Activated CD4-positive, alpha-beta T cell treated with anti-CD3 and anti-CD28 coated beads, Interleukin-2, amount 10 ng/mL, durations not matched to agents 7 days and 5 days (primary cell): ENCODE results near the gene ATF4. TPM values are rescaled to one million over a fixed set of nuclear protein-coding genes. Genes with fewer than 3 reads are reported as not detected.
"Not testable (repeated sequence)": the region's sequence is repeated elsewhere in the genome, so short reads cannot be mapped to it uniquely, and the experiment has no call there.

ENCODE experiments used
- CTCF ChIA-PET: fragments of 350-600 bp; sonication (Branson Sonifier 250); formaldehyde crosslinking; loops from one replicate; lab custom pipeline; 2021; ENCODE audit warnings: antibody characterized with exemption; lab: Charles Lee
- POLR2A ChIA-PET: fragments of 350-600 bp; sonication (Branson Sonifier 250); formaldehyde crosslinking; loops from one replicate; lab custom pipeline; 2021; ENCODE audit warnings: antibody characterized with exemption; lab: Charles Lee
- DNase-seq: peaks from one replicate; pipeline ENCODE4 v3.0.0-alpha.2; 2020
- H3K27ac Mint-ChIP-seq: one replicate; pipeline ENCODE4 v1.8.0; 2021; ENCODE audit warnings: mild to moderate bottlenecking, moderate library complexity, mixed read lengths
- H3K27me3 Mint-ChIP-seq: one replicate; pipeline ENCODE4 v1.8.0; 2021; ENCODE audit warnings: mixed read lengths
- H3K36me3 Mint-ChIP-seq: one replicate; pipeline ENCODE4 v1.8.0; 2021; ENCODE audit warnings: low read depth, mixed read lengths
- H3K4me1 Mint-ChIP-seq: one replicate; pipeline ENCODE4 v1.8.0; 2021; ENCODE audit warnings: mixed read lengths
- H3K4me3 Mint-ChIP-seq: one replicate; pipeline ENCODE4 v1.8.0; 2021; ENCODE audit warnings: mild to moderate bottlenecking, moderate library complexity, mixed read lengths
- H3K9me3 Mint-ChIP-seq: one replicate; pipeline ENCODE4 v1.8.0; 2021; ENCODE audit warnings: mixed read lengths
- total RNA-seq, 2 experiments: library from RNA; stranded (reverse); gene quantifications; one replicate each; pipeline ENCODE4 v1.2.3, GENCODE V29; 2021

ATF4 gene
- total RNA-seq, 2 experiments from 2014 or later, result 372 to 437 TPM

- Mint-ChIP-seq H3K27ac (peak overlapping the region; percentile 97), H3K4me3 (peak overlapping the region; percentile 86), H3K36me3 (peaks cover 69% of the 10 kb centered on the region), H3K27me3 (peaks cover 1% of the 10 kb centered on the region), H3K4me1 (peaks cover 58% of the 10 kb centered on the region), H3K9me3 (no peaks in the 10 kb centered on the region)
- ChIA-PET POLR2A (interaction anchor here (0.6 kb wide), 1 partner anchor 767 kb away, joined by 4 read pairs; no protein-coding TSS in a partner anchor), CTCF (interaction anchor here (0.9 to 5.5 kb wide), 7 partner anchors 12 to 201 kb away, joined by 3 to 54 read pairs (median 4); partner anchors contain the start of genes MIEF1 and RPS19BP1)
- DNase-seq, result no peak
These were observed 2.1 kb upstream of the ATF4 start for GRCh38 chr22:39518144-39518786.

DNA sequence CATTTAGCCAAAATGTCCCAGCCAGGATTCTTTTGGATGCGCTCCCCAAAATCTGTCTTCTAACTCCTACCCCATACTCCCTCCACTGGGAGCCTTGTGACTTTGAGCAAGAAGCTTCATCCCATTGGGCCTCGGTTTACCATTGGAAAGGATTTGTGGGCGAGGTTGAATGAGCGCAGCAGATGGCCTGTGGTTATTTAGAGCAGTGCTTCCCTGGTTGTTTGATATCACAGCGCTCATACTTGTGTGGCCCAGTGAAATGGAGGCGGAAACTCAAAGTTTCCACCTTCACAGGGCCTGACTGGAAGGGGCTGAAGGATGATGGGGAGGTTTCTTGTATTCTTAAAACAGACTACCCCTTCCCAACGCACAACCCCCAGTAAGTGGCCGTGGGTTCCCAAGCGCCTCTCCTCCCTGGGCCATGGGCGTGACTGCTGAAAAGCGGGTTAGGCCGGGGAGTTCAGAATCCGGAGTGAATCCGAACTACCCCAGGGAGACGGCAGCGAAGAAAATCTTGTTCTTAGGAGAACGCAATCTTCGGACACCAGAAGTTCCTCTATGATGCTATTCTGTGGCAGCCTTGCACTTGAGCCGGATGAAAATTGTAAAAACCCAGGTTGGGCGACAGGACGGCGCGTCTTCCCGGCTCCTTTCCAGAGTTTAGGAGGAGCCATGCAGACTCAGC lies 1.2 kb upstream of the ATF4 start:
- Mint-ChIP-seq H3K27me3 (peaks cover 1% of the 10 kb centered on the region), H3K4me3 (peak overlapping the region; percentile 86), H3K9me3 (no peaks in the 10 kb centered on the region), H3K4me1 (peaks cover 60% of the 10 kb centered on the region), H3K27ac (peak overlapping the region; percentile 97), H3K36me3 (peaks cover 66% of the 10 kb centered on the region)
- DNase-seq, result no peak
- CTCF ChIA-PET, result interaction anchor here (1.0 to 5.5 kb wide), 6 partner anchors 11 to 355 kb away, joined by 4 to 54 read pairs (median 4); partner anchors contain the start of gene RPS19BP1
- POLR2A ChIA-PET, result interaction anchor here (0.5 to 1.0 kb wide), 12 partner anchors 8 to 862 kb away, joined by 3 to 16 read pairs (median 4); partner anchors contain the start of genes MIEF1, RPL3 and TAB1

DNA sequence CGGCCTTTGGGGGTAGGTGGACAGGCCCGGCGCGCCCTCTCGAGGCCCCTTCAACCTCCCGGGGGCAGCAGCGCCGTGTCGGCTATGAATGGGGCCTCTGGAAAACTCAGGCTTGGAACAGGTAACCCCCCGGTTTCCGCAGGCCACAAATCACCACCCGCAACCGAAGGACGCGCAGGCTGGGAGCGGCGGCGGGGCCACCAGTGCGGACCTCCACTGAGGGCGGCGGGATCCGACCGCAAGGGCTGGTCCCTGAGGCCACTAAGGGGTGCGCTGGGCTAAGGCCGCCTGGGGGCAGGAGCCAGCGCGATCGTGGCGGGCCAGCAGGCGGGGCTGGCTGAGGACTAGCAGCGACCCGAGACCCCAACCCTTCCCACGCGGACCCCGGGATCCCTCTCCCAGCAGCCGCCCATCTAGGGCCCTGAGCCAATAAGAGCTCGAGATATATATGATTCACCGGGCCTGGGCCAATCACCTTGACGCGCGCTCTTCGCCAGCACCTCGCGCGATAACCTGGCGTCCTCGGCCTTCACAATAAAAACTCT lies 609 bp upstream of the ATF4 start:
- Mint-ChIP-seq H3K4me1 (peaks cover 61% of the 10 kb centered on the region), H3K36me3 (peaks cover 65% of the 10 kb centered on the region), H3K27ac (peak overlapping the region; percentile 97), H3K27me3 (peaks cover 1% of the 10 kb centered on the region), H3K9me3 (no peaks in the 10 kb centered on the region), H3K4me3 (peak overlapping the region; percentile 86)
- peak; percentile 98 for DNase-seq
- ChIA-PET CTCF (interaction anchor here (0.6 to 1.8 kb wide), 8 partner anchors 10 to 356 kb away, joined by 3 to 29 read pairs (median 4); a partner anchor contains a TSS), POLR2A (interaction anchor here (0.6 to 1.0 kb wide), 12 partner anchors 9 to 863 kb away, joined by 3 to 16 read pairs (median 4); partner anchors contain the start of genes MIEF1, RPL3 and TAB1)

DNA sequence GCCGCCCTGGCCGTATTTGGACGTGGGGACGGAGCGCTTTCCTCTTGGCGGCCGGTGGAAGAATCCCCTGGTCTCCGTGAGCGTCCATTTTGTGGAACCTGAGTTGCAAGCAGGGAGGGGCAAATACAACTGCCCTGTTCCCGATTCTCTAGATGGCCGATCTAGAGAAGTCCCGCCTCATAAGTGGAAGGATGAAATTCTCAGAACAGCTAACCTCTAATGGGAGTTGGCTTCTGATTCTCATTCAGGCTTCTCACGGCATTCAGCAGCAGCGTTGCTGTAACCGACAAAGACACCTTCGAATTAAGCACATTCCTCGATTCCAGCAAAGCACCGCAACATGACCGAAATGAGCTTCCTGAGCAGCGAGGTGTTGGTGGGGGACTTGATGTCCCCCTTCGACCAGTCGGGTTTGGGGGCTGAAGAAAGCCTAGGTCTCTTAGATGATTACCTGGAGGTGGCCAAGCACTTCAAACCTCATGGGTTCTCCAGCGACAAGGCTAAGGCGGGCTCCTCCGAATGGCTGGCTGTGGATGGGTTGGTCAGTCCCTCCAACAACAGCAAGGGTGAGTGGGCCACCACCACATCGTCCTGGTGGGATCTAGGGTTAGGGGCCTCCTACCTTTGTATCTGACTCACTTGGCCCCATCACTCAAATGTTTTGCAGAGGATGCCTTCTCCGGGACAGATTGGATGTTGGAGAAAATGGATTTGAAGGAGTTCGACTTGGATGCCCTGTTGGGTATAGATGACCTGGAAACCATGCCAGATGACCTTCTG lies 934 bp downstream of the ATF4 start:
- CTCF ChIA-PET, result interaction anchor here (1.8 to 11.4 kb wide), 2 partner anchors 9 to 26 kb away, joined by 29 to 216 read pairs; partner anchors contain the start of gene MIEF1
- not testable (repeated sequence) for H3K27me3 Mint-ChIP-seq, DNase-seq, H3K9me3 Mint-ChIP-seq
- Mint-ChIP-seq H3K27ac (peak overlapping the region; percentile 97), H3K4me3 (peak overlapping the region; percentile 86), H3K4me1 (peaks cover 64% of the 10 kb centered on the region), H3K36me3 (peaks cover 62% of the 10 kb centered on the region)
- POLR2A ChIA-PET, result interaction anchor here (0.5 kb wide), 1 partner anchor 20 kb away, joined by 3 read pairs; no protein-coding TSS in a partner anchor

DNA sequence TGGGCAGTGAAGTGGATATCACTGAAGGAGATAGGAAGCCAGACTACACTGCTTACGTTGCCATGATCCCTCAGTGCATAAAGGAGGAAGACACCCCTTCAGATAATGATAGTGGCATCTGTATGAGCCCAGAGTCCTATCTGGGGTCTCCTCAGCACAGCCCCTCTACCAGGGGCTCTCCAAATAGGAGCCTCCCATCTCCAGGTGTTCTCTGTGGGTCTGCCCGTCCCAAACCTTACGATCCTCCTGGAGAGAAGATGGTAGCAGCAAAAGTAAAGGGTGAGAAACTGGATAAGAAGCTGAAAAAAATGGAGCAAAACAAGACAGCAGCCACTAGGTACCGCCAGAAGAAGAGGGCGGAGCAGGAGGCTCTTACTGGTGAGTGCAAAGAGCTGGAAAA lies 1.7 kb downstream of the ATF4 start:
- H3K27me3 Mint-ChIP-seq, H3K9me3 Mint-ChIP-seq, DNase-seq: not testable (repeated sequence)
- Mint-ChIP-seq H3K27ac (peak overlapping the region; percentile 97), H3K4me1 (peaks cover 68% of the 10 kb centered on the region), H3K4me3 (peak overlapping the region; percentile 86), H3K36me3 (peaks cover 62% of the 10 kb centered on the region)
- POLR2A ChIA-PET, result interaction anchor here (0.7 kb wide), 1 partner anchor 600 kb away, joined by 3 read pairs; no protein-coding TSS in a partner anchor
- CTCF ChIA-PET, result interaction anchor here (1.6 to 11.4 kb wide), 2 partner anchors 7 to 26 kb away, joined by 4 to 216 read pairs; partner anchors contain the start of gene MIEF1

DNA sequence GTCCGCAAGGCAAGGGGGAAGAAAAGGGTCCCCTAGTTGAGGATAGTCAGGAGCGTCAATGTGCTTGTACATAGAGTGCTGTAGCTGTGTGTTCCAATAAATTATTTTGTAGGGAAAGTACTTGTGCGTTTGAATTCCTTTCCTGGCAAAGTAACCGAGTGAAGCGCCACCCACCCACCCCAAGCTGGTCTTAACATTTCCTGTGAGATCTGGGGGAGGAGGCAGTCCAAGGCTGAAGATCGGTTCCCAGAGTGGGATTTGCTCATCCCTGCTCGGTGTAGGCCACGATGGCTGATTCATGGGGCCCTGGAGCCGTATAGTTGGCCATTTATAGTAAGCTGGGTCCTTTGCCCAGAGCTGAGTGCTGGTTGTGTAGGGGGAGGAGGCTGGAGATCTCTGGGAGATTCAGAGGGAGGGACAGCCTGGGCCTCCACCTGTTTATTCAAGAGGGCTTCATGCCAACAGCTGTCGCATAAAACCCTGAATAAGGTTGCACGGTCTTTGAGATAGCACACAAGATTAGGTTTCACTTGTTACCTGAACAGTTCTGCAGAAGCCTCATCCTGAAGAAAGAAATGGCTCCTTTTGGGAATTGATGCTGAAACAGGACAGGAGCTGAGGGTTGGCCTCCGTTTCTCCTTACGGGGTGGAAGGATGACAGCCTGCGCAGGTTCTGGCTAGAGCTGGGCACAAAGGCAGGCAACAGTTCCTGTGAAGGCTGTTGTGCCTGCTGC lies 2.4 kb downstream of the ATF4 start:
- Mint-ChIP-seq H3K4me3 (peak overlapping the region; percentile 86), H3K36me3 (peaks cover 64% of the 10 kb centered on the region), H3K27ac (peak overlapping the region; percentile 97), H3K27me3 (peaks cover 1% of the 10 kb centered on the region), H3K4me1 (peaks cover 74% of the 10 kb centered on the region), H3K9me3 (no peaks in the 10 kb centered on the region)
- ChIA-PET CTCF (interaction anchor here (1.6 to 11.4 kb wide), 3 partner anchors 8 to 27 kb away, joined by 4 to 216 read pairs (median 5); partner anchors contain the start of gene MIEF1), POLR2A (interaction anchor here (0.7 kb wide), 1 partner anchor 599 kb away, joined by 3 read pairs; no protein-coding TSS in a partner anchor)
- no peak for DNase-seq

GRCh38 chr22:39524089-39524752 lies 3.9 kb downstream of the ATF4 start:
- Mint-ChIP-seq H3K4me3 (no peak overlapping the region), H3K27ac (peak overlapping the region; percentile 9), H3K36me3 (peaks cover 69% of the 10 kb centered on the region), H3K4me1 (peaks cover 75% of the 10 kb centered on the region), H3K27me3 (peaks cover 1% of the 10 kb centered on the region), H3K9me3 (no peaks in the 10 kb centered on the region)
- no peak for DNase-seq
- ChIA-PET CTCF (interaction anchor here (0.6 to 11.4 kb wide), 6 partner anchors 10 to 531 kb away, joined by 3 to 216 read pairs (median 4); partner anchors contain the start of genes MIEF1 and TAB1), POLR2A (interaction anchor here (0.6 to 1.1 kb wide), 2 partner anchors 9 to 204 kb away, joined by 3 read pairs; no protein-coding TSS in a partner anchor)

DNA sequence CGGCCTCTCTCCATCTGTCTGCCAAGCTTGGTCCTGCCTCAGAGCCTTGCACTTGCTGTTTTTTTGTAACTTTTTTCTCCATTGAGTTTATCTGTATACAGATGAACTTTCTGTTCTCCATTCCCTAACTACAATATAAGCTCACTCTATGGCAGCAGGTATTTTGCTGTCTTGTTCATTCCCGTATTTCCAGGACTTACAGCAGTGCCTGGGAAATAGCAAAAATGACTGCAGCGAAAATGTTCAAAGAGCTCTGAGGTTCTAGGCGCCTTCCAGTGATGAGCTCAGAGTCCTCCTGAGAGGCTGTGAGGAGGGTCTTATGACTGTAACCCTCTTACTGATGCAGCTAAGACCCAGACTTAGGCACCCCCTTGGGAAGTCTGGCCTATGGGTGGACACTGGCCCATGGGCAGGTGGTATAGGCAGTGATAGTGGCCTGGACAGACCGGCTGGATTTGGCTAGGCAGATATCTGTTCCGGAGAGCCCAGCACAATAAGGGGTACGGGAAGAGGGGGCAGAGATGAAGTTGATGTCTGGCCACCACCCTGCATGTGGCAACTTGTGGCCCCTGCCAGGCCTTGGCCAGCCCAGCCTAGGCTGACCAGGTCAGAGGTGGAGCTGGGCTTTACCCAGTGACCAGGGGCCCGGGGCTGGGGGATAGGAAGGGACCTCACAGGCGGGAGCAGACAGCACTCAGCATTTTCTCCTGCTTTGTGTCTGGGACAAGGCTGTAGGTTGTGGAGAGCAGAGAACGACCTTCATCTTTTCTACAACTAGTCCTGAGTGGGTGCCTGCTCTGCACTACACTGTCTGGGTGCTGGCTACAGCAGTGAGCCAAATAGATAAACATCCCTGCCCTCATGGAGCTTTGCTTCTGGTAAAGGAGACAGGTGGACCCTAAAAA lies 4.6 kb downstream of the ATF4 start:
- H3K36me3 Mint-ChIP-seq, result peaks cover 75% of the 10 kb centered on the region
- no peak for DNase-seq
- H3K9me3 Mint-ChIP-seq, result no peaks in the 10 kb centered on the region
- CTCF ChIA-PET, result interaction anchor here (0.6 to 11.4 kb wide), 5 partner anchors 9 to 530 kb away, joined by 3 to 216 read pairs (median 5); partner anchors contain the start of genes MIEF1 and TAB1
- H3K27ac Mint-ChIP-seq, result peak overlapping the region; percentile 80
- POLR2A ChIA-PET, result interaction anchor here (0.6 to 1.1 kb wide), 2 partner anchors 10 to 205 kb away, joined by 3 read pairs; no protein-coding TSS in a partner anchor
- peaks cover 81% of the 10 kb centered on the region for H3K4me1 Mint-ChIP-seq
- peak overlapping the region; percentile 22 for H3K4me3 Mint-ChIP-seq
- H3K27me3 Mint-ChIP-seq, result peaks cover 1% of the 10 kb centered on the region

DNA sequence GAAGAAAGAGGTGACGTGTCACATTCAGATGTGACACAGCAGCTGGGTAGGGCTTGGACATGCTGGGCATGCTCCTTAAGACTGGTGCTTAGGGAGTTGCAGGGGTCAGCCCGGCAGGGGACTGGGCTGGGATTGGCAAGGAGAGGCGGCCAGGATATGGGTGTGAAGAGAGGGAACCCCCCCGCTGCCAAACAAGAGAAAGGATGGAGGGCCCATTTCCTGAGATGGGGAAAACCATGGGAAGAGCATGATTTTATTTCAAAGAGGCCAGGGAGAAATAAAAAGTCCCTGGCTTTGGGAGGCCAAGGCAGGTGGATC lies 5.3 kb downstream of the ATF4 start:
- POLR2A ChIA-PET, result no interaction called here

DNA sequence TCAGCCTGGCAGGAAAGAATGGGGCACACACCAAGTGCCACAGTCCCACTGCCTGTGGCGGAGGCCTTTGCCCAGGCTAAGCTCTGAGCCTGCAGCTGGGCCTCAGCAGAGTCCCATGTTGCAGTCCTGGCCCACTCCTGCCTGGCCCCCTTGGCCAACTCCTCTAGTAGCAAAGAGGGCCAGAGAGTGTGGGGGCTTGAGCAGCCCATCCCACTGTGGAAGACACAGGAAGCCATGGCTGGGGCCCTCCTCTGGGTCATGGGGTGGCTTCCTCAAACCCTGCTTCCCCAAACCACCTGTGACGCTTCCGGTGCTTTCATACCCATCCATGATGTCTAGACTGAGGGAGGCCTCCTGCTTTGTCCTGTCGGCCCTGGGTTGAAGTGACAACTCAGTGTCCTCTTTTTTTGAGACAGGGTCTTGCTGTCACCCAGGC lies 6.4 kb downstream of the ATF4 start:
- H3K27me3 Mint-ChIP-seq, result no peaks in the 10 kb centered on the region
- ChIA-PET CTCF (interaction anchor here (1.1 to 11.4 kb wide), 3 partner anchors 11 to 31 kb away, joined by 3 to 216 read pairs (median 8); partner anchors contain the start of gene MIEF1), POLR2A (no interaction called here)
- peaks cover 75% of the 10 kb centered on the region for H3K36me3 Mint-ChIP-seq
- peak overlapping the region; percentile 5 for H3K4me3 Mint-ChIP-seq
- peak overlapping the region; percentile 66 for H3K27ac Mint-ChIP-seq
- peaks cover 92% of the 10 kb centered on the region for H3K4me1 Mint-ChIP-seq
- H3K9me3 Mint-ChIP-seq, result no peaks in the 10 kb centered on the region
- DNase-seq, result no peak

More for the DNA sequence above, 5.3 kb downstream of the ATF4 start:
- Mint-ChIP-seq H3K27me3 (no peaks in the 10 kb centered on the region), H3K4me3 (peak overlapping the region; percentile 22), H3K4me1 (peaks cover 85% of the 10 kb centered on the region), H3K9me3 (no peaks in the 10 kb centered on the region), H3K36me3 (peaks cover 77% of the 10 kb centered on the region), H3K27ac (peak overlapping the region; percentile 80)
- CTCF ChIA-PET, result interaction anchor here (0.6 to 11.4 kb wide), 4 partner anchors 30 to 529 kb away, joined by 3 to 216 read pairs (median 6); partner anchors contain the start of genes MIEF1 and TAB1
- DNase-seq, result no peak
